T47D (cell line): ENCODE data around the gene NFATC1.

ENCODE experiments used
- DNase-seq, 2 experiments: peaks; one replicate each; pipeline versions ENCODE4 v3.0.0 to v3.0.0-alpha.2; 2011 to 2012; ENCODE audit warnings: low read depth in 1 of 2, low spot score in 1 of 2
- JUND ChIP-seq: IDR thresholded peaks from 2 replicates; pipeline ENCODE4 v1.6.1; 2012; ENCODE audit warnings: low read depth
- in situ Hi-C: cut with HindIII; loops from 2 replicates; pipeline ENCODE4 v1.10.0; 2016; ENCODE audit warnings: low sequenced_read_pairs, low pct_unique_long_range_greater_than_20kb

NFATC1 gene

DNA sequence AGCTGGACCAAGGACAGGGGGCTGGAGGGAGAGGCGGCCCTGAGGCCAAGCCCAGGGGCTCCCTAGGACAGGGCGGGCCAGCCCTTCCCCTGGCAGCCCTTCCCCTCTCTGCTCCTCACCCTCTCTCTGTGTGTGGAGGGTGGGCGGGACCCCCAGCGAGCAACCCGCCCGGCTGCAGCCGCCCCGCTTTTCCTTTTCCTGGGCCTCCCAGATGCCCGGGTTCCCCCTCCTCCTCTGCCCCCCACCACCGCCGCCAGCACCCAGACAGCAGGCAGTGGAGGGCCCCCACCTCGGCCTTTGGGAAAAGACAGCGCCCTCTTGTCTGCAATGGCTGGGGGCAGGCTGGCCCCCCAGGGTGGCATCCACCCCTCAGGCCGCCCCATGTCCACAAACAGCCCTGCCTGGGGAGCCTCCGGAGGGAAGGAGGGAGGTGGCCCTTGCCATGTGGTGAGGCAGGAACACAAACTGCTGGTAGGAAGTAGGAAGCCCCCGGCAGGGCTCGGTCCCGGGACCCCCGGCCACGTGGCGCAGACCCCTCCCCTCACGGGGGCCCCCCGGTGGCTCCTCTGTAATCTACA, 148.7 kb downstream of the NFATC1 start:
- no peak for TF ChIP-seq JUND
- in situ Hi-C loops: no loop called here
- DNase-seq: no peak

DNA sequence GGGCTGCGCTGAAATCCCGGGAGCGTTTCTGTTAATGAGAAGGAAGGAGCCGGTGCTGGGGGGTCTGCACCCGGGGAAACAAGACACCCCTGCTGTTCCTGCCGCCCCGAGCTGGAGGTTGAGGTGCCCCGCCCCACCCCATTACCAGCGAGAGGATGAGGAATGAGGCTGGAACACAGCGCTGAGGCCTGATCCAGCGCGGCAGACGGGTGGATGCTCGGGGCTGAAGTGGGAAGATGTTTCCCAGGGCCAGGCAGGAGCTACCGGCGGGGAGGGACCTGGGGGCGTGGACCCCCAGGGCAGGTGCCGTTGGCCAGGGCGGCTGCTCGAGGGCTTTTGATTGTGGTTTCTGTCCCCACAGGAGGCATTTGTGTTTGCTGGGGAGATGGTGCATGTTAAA, 149.5 kb downstream of the NFATC1 start:
- TF ChIP-seq JUND: no peak
- no peak for DNase-seq
- in situ Hi-C loops: no loop called here

DNA sequence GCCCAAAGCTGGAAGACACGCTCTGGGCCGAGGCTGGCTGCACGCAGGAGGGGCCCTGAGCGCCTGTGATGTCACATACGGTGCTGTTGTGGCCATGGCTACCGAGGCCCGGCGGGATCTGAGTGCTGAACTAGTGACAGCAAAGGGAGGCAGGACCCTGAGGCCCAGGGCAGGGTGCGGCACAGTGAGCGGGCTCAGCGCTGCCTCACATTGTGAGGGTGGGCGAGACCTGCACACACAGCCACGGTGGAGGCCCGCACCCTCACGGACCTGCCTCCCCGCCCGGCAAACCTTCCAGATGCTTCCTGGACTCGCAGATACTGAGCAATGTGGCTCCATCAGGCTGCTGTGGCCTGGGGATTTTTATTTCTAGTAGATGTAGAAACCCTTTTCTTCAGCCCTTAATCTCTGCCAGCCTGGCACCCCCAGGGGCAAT, 150.0 kb downstream of the NFATC1 start:
- no peak for TF ChIP-seq JUND
- in situ Hi-C loops: no loop called here

DNA sequence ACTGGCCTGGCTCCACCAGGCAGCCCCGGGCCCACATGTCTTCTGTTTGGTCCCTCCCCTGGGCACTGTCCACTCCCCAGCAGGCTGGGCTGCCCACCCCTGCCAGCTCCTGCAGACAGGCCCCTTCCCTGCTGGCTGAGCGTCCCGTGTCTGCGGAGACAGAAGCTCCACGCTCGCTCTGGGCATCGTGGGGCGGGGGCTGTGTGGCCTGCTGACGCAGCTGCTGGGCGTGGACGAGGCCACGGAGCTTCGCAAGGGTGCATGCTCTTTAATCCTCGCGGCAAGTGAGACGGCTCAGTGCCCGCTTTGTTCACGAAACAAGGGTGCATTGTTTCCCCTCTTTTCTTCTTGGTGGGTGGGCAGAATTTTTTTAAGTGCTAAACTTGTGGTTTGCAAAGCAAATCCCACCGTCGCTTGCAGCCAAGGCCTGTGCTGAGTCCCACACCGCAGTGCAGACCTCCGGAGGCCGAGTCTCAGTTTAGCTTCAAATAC, 151.1 kb downstream of the NFATC1 start:
- TF ChIP-seq JUND: no peak
- no peak for DNase-seq
- in situ Hi-C loops: no loop called here

More for the DNA sequence above, 150.0 kb downstream of the NFATC1 start:
- no peak for DNase-seq

DNA sequence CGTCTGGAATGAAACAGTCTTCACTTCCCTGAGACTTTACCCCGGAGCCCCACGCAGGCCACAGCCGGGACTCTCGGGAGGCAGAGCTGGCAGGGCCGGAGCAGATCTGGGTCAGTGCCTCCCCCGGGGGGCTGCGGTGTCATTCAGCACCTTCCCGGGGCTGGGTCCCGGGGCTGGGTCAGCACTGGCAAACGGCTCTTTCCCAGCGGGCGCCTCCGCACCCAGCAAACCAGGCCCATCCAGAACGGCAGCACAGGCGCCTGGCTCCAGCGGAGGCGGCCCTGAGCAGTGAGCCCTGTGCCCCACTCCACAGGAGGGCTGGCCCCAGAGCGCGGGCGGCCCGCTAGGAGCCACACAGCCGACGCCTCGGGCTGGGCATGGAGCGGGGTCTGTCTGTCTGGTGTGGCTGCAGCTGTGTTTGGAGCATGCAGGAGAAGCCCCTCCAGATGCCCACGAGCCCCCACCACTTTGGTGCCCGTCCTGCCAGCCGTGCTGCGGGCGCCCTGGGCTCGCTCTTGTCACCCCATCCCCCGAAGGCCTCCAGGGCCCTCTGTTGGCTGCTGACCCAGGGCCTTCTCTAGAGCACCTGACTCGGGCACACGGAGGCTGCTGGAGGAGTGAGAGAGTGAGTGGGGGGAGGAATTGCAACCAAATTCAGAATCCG, 151.8 kb downstream of the NFATC1 start:
- no peak for DNase-seq
- in situ Hi-C loops: no loop called here
- no peak for TF ChIP-seq JUND

- in situ Hi-C loops: no loop called here
- no peak for DNase-seq
- TF ChIP-seq JUND: no peak
These were observed 152.3 kb downstream of the NFATC1 start for GRCh38 chr18:79548077-79548450.

DNA sequence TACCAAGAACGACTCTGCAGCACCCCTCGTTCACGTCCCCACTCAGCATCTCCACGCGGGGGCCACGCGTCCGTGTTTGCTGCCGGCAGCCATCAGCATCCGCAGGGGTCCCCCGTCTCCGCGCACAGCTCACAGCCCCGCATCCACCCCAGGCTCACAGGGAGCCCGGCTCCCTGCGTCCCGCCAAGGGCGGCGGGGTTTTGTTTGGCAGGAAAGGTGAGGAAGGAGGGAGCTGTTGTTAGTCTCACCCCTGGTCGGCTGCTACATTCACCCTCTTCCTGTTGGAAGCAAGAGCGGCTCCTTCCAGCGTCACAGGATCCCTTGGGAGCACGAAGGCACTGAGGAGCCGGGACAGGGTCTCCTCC, 152.9 kb downstream of the NFATC1 start:
- TF ChIP-seq JUND: no peak
- no peak for DNase-seq
- in situ Hi-C loops: no loop called here

GRCh38 chr18:79548986-79549637, 153.4 kb downstream of the NFATC1 start:
- TF ChIP-seq JUND: no peak
- in situ Hi-C loops: no loop called here
- DNase-seq: no peak

- TF ChIP-seq JUND: no peak
- in situ Hi-C loops: no loop called here
- no peak for DNase-seq
These were observed 153.9 kb downstream of the NFATC1 start for GRCh38 chr18:79549638-79550000.

DNA sequence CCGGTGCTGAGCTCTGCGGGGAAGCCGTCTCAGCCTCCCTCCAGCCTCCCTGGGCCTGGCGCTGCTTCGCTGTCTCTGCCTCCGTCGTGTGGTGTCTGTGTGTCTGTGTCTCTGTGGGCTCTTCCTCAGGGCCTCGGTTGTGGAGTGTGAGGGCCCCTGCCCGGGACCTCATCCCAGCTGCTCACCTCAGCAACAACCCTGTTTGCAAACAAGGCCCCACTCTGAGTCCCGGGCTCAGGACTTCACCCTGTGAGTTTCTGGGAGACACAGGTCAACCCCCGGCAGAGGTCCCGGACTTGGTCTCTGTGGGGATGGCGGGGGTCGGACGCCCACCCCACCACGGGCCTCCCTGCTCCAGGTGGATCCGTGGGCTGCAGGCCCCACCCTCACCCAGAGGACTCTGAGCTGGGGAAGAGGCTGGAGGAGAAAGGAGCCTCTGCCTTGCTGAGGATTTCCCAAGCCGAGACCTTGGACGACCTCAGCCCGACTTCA, 156.5 kb downstream of the NFATC1 start:
- DNase-seq: no peak
- no peak for TF ChIP-seq JUND
- in situ Hi-C loops: no loop called here

DNA sequence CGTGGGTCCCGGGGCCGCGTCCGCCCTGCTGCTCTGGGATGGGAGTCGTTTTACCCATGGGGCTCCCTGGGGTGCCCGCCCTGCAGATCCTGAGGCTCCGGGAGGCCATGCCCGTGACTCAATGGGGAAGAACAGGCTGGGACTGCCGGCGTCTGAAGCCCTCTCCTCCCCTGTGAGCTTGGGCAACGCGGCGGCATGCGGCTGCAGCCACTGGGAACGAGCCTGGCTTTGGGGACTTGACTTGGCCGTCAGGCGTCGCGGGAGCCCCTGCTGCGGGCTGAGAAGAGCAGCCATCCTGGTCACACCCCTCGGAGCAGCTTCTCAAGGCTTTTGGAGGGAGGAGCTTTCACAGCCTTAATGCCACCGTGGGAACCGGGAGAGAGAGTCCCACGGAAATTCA, 157.0 kb downstream of the NFATC1 start:
- no peak for DNase-seq
- in situ Hi-C loops: no loop called here
- no peak for TF ChIP-seq JUND

- no peak for DNase-seq
- in situ Hi-C loops: no loop called here
- no peak for TF ChIP-seq JUND
These were observed 157.4 kb downstream of the NFATC1 start for GRCh38 chr18:79553154-79553553.

GRCh38 chr18:79553696-79554095, 158.0 kb downstream of the NFATC1 start:
- in situ Hi-C loops: no loop called here
- no peak for TF ChIP-seq JUND
- no peak for DNase-seq
